Activated T-cell treated with anti-CD3 and anti-CD28 coated beads, Interleukin-2, amount 50 U/mL, for 4 hours (primary cell): ENCODE measurements around the gene FHIT. TPM values are rescaled to one million over a fixed set of nuclear protein-coding genes. Genes with fewer than 3 reads are reported as not detected.

Experiments used
- ATAC-seq, 2 donors: fragments of 200-7000 bp; cut with Tn5 transposase; one replicate each; pipeline ENCODE4 v1.10.0; 2021
- DNase-seq: peaks from one replicate; pipeline ENCODE4 v3.0.0-alpha.2; 2020
- H3K27me3 Mint-ChIP-seq: one replicate; pipeline ENCODE4 v1.8.0; 2021; ENCODE audit warnings: low read depth, mixed read lengths
- H3K36me3 Mint-ChIP-seq: one replicate; pipeline ENCODE4 v1.8.0; 2022; ENCODE audit warnings: mixed read lengths; ENCODE audit not compliant: insufficient read depth
- H3K4me1 Mint-ChIP-seq: one replicate; pipeline ENCODE4 v1.8.0; 2021; ENCODE audit warnings: low read depth, mixed read lengths
- H3K4me3 Mint-ChIP-seq: one replicate; pipeline ENCODE4 v1.8.0; 2021; ENCODE audit warnings: mild to moderate bottlenecking, moderate library complexity, mixed read lengths
- H3K9me3 Mint-ChIP-seq: one replicate; pipeline ENCODE4 v1.8.0; 2021; ENCODE audit warnings: mixed read lengths
- total RNA-seq, 3 donors: library from RNA; stranded (reverse); gene quantifications; one replicate each; pipeline ENCODE4 v1.2.1, GENCODE V29; 2021

The FHIT gene
- total RNA-seq, 3 donors from 2014 or later, result 0.66 to 5.5 (median 2.4) TPM

DNA sequence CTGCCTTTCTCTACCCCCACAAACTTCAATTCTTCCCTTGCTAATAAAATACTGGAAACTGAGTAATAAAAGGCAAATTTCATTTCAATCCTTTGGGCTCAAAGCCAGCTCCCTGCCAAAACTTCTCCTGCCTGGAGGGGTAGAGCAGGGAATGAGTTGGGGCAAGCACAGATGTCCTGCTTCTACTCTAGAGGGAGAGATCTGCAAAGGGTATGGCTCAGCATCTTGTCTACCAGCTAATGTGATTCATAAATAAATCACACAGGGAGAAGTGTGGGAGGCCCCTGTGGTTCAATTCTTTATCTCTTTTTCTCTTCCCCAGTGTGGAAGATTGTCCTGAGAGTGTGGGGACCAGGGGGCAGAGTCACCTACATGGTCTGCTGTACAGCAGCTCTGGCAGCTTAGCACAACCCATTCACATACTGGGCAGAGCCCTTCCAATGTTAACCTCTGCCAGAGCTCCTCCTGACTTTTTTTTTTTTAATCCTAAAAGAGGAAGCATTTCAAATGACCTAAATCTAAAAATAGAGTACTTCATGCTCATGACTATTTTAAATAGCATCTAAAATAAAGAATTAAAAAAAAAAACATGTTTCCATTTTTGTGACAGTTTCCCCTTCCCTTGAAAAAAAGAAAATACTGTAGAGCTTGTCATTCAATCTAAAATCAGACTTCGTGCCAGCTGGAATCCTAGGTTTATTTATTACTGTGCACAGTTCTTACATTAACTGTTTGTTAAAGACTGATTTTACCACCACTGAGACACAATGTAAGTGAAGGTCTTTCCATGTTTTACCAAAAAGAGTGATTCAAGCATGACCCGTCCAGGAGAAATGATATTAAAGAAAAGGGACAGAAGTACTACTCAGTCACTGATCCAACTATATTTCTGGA, 1117.7 kb downstream of the FHIT start:
- H3K9me3 Mint-ChIP-seq, result no peaks in the 10 kb centered on the region
- H3K36me3 Mint-ChIP-seq, result no peaks in the 10 kb centered on the region
- ATAC-seq (no peak), DNase-seq (no peak)
- H3K27me3 Mint-ChIP-seq, result peaks cover 3% of the 10 kb centered on the region
- no peaks in the 10 kb centered on the region for H3K4me1 Mint-ChIP-seq
- no peak overlapping the region for H3K4me3 Mint-ChIP-seq

DNA sequence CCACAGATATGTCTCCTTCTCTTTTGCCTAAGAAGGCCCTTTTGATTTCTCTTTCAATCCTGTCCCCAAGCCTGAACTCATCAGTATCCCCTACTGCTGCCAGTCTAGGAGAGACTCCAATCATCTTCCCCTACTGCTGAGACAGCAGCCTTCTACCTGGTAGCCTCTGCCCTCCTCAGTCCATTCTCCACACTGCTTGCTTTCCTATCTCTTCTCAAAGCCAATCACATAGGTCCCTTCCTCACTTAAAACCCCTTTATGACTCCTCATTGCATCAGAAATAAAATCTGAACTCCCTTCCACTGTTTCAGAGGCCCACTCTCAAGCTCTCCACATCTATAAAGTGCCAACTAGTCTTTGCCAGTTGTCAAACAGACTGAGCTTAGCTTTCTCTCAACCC, 1119.6 kb downstream of the FHIT start:
- Mint-ChIP-seq H3K27me3 (peaks cover 3% of the 10 kb centered on the region), H3K36me3 (no peaks in the 10 kb centered on the region), H3K9me3 (no peaks in the 10 kb centered on the region), H3K4me1 (no peaks in the 10 kb centered on the region), H3K4me3 (no peak overlapping the region)
- DNase-seq, result no peak
- ATAC-seq, result no peak

DNA sequence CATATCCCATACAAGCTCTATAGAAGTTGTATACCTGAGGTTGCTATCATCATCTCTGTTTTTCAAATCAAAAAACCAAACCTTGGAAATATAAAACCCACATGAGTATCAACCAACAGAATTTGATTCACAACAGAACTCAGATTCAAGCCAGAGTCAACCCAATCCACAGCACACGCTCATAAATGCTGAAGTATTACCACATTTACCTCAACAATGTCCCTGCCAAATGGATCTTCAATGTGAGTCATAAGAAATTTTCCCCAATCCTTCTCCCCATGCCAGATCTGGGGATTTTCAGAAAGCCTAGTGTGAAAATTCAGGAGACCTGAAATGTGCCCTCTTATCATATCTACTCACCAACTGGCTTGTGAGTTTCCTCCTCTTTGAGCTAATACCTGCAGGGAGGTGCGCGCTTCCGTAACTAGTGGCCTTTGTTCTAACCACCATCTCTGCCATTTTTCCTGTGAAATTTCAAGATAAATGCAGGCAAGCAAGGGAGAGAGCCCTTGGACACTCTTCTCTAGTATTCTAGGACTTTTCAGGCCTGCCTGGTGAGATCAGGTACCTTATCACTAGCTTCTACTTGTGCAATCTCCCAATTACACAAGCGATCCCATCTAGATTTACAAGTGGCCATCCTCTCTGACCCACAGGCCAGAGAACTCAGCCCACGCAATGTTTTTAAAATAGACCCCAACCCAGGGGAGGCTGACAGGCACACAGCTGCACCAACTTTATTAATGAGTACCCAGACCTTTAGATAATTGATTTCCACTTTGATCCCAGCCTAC, 1124.5 kb downstream of the FHIT start:
- ATAC-seq (no peak), DNase-seq (no peak)
- no peaks in the 10 kb centered on the region for H3K36me3 Mint-ChIP-seq

GRCh38 chr3:60125686-60126085, 1125.6 kb downstream of the FHIT start:
- Mint-ChIP-seq H3K9me3 (no peaks in the 10 kb centered on the region), H3K36me3 (no peaks in the 10 kb centered on the region), H3K4me3 (no peak overlapping the region), H3K4me1 (no peaks in the 10 kb centered on the region), H3K27me3 (no peaks in the 10 kb centered on the region)
- DNase-seq (no peak), ATAC-seq (no peak)

More for the DNA sequence above, 1124.5 kb downstream of the FHIT start:
- Mint-ChIP-seq H3K4me3 (no peak overlapping the region), H3K4me1 (no peaks in the 10 kb centered on the region), H3K27me3 (no peaks in the 10 kb centered on the region), H3K9me3 (no peaks in the 10 kb centered on the region)

- Mint-ChIP-seq H3K9me3 (no peaks in the 10 kb centered on the region), H3K36me3 (no peaks in the 10 kb centered on the region), H3K27me3 (no peaks in the 10 kb centered on the region), H3K4me3 (no peak overlapping the region), H3K4me1 (no peaks in the 10 kb centered on the region)
- ATAC-seq, result no peak
- no peak for DNase-seq
Measured at GRCh38 chr3:60120245-60120644, 1131.0 kb downstream of the FHIT start.

- no peaks in the 10 kb centered on the region for H3K9me3 Mint-ChIP-seq
- H3K4me1 Mint-ChIP-seq, result no peaks in the 10 kb centered on the region
Measured at GRCh38 chr3:60114191-60114590, 1137.1 kb downstream of the FHIT start.

GRCh38 chr3:60107275-60107674, 1144.0 kb downstream of the FHIT start:
- Mint-ChIP-seq H3K9me3 (no peaks in the 10 kb centered on the region), H3K4me1 (peaks cover 19% of the 10 kb centered on the region), H3K36me3 (no peaks in the 10 kb centered on the region), H3K27me3 (no peaks in the 10 kb centered on the region), H3K4me3 (no peak overlapping the region)
- ATAC-seq (no peak), DNase-seq (no peak)

More at GRCh38 chr3:60114191-60114590, 1137.1 kb downstream of the FHIT start:
- Mint-ChIP-seq H3K4me3 (no peak overlapping the region), H3K36me3 (no peaks in the 10 kb centered on the region), H3K27me3 (no peaks in the 10 kb centered on the region)
- ATAC-seq (no peak), DNase-seq (no peak)

GRCh38 chr3:60102154-60102553, 1149.1 kb downstream of the FHIT start:
- ATAC-seq (no peak), DNase-seq (no peak)
- Mint-ChIP-seq H3K36me3 (no peaks in the 10 kb centered on the region), H3K27me3 (no peaks in the 10 kb centered on the region), H3K9me3 (no peaks in the 10 kb centered on the region), H3K4me1 (peaks cover 20% of the 10 kb centered on the region), H3K4me3 (no peak overlapping the region)

DNA sequence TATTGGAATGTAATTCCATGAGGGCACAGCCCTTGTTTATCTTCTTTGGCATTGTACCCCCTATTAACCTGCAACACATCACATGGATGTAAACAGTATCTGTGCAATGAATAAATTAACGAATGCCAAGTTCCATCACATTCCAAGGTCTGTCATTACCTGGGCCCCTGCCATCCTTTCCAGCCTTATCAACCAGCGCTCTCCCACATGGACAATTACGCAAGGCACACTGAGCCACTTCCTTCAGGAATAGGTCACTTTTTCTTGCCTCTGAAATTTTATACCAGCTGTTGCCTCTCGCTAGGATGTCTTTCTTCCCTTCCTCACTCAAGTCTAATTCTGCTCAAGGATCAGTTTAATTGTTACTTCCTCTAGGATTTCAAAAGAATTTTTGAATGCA, 1149.6 kb downstream of the FHIT start:
- DNase-seq (no peak), ATAC-seq (no peak)
- Mint-ChIP-seq H3K4me3 (no peak overlapping the region), H3K36me3 (no peaks in the 10 kb centered on the region), H3K4me1 (peaks cover 20% of the 10 kb centered on the region), H3K27me3 (no peaks in the 10 kb centered on the region), H3K9me3 (no peaks in the 10 kb centered on the region)

GRCh38 chr3:60096403-60096802, 1154.8 kb downstream of the FHIT start:
- H3K36me3 Mint-ChIP-seq, result peaks cover 4% of the 10 kb centered on the region
- H3K9me3 Mint-ChIP-seq, result peaks cover 3% of the 10 kb centered on the region
- H3K4me3 Mint-ChIP-seq, result no peak overlapping the region
- ATAC-seq, result no peak
- no peak for DNase-seq
- H3K27me3 Mint-ChIP-seq, result no peaks in the 10 kb centered on the region
- peaks cover 7% of the 10 kb centered on the region for H3K4me1 Mint-ChIP-seq

GRCh38 chr3:60095930-60096329, 1155.3 kb downstream of the FHIT start:
- H3K27me3 Mint-ChIP-seq, result no peaks in the 10 kb centered on the region
- peaks cover 4% of the 10 kb centered on the region for H3K36me3 Mint-ChIP-seq
- peaks cover 3% of the 10 kb centered on the region for H3K9me3 Mint-ChIP-seq
- peaks cover 12% of the 10 kb centered on the region for H3K4me1 Mint-ChIP-seq
- DNase-seq (no peak), ATAC-seq (no peak)
- no peak overlapping the region for H3K4me3 Mint-ChIP-seq

DNA sequence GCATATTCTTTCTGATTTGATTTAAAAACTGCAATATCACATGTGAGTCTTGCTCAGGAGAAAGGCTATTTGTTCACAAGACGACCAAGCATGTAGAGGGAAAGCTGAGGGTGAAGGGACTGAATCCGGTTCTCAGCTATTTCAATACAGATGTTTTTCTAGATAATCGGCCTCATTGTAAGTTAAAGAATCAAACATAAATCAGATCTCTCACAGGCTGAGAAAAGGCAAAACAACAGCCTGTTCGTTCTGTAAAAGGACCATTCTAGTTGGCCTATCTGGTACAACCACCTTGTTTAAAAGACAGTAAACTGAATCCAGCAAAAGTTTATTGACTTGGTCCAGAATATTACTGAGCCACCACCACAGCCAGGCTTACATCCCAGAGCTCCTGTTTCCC, 1155.7 kb downstream of the FHIT start:
- DNase-seq, result no peak
- Mint-ChIP-seq H3K9me3 (peaks cover 3% of the 10 kb centered on the region), H3K27me3 (no peaks in the 10 kb centered on the region), H3K36me3 (peaks cover 4% of the 10 kb centered on the region), H3K4me3 (no peak overlapping the region), H3K4me1 (peaks cover 15% of the 10 kb centered on the region)
- ATAC-seq, result no peak

GRCh38 chr3:60094392-60094947, 1156.8 kb downstream of the FHIT start:
- ATAC-seq (no peak), DNase-seq (no peak)
- H3K27me3 Mint-ChIP-seq, result no peaks in the 10 kb centered on the region
- H3K9me3 Mint-ChIP-seq, result peaks cover 3% of the 10 kb centered on the region
- H3K4me3 Mint-ChIP-seq, result no peak overlapping the region
- peaks cover 4% of the 10 kb centered on the region for H3K36me3 Mint-ChIP-seq
- peaks cover 18% of the 10 kb centered on the region for H3K4me1 Mint-ChIP-seq

GRCh38 chr3:60090548-60090947, 1160.7 kb downstream of the FHIT start:
- H3K36me3 Mint-ChIP-seq, result peaks cover 9% of the 10 kb centered on the region
- ATAC-seq (no peak), DNase-seq (no peak)
- peaks cover 44% of the 10 kb centered on the region for H3K4me1 Mint-ChIP-seq
- H3K9me3 Mint-ChIP-seq, result peaks cover 7% of the 10 kb centered on the region
- no peaks in the 10 kb centered on the region for H3K27me3 Mint-ChIP-seq
- H3K4me3 Mint-ChIP-seq, result no peak overlapping the region
